SU-DHL-6 (cell line): ENCODE measurements around the gene ASCL2.

ENCODE experiments used
- H2AFZ ChIP-seq: fragments of 200-600 bp; sonication (generic); 2 replicates; pipeline ENCODE4 v1.6.1; 2014; ENCODE audit warnings: low read depth, mild to moderate bottlenecking, moderate library complexity, mixed read lengths, antibody characterized with exemption, low read length; ENCODE audit not compliant: severe bottlenecking
- H3F3A ChIP-seq: fragments of 200-600 bp; shearing (Covaris generic); 2 replicates; pipeline ENCODE4 v1.6.0; 2016; ENCODE audit warnings: antibody characterized with exemption, mild to moderate bottlenecking; ENCODE audit not compliant: insufficient read depth
- H3K27ac ChIP-seq: fragments of 200-600 bp; sonication (generic); 2 replicates; pipeline ENCODE4 v1.5.1; 2016; ENCODE audit warnings: low read depth, mild to moderate bottlenecking, low read length, moderate library complexity, mixed read lengths
- H3K27me3 ChIP-seq: fragments of 200-600 bp; sonication (generic), shearing (Covaris generic); 2 replicates; pipeline ENCODE4 v1.6.0; 2014; ENCODE audit warnings: mild to moderate bottlenecking, low read length
- H3K36me3 ChIP-seq: fragments of 200-600 bp; sonication (generic); 2 replicates; pipeline ENCODE4 v1.6.1; 2014; ENCODE audit warnings: mild to moderate bottlenecking, low read length, mixed read lengths
- H3K4me2 ChIP-seq: fragments of 300-600, 200-600 bp; shearing (Covaris generic), sonication (generic); 2 replicates; pipeline ENCODE4 v1.6.0; 2014; ENCODE audit warnings: low read length, low read depth, mild to moderate bottlenecking; ENCODE audit not compliant: poor library complexity, severe bottlenecking
- H3K4me3 ChIP-seq: fragments of 200-600 bp; sonication (generic); 2 replicates; pipeline ENCODE4 v1.5.1; 2014; ENCODE audit warnings: antibody characterized with exemption, low read length, mild to moderate bottlenecking, mixed read lengths; ENCODE audit not compliant: insufficient read depth, poor library complexity, severe bottlenecking
- H3K79me2 ChIP-seq: fragments of 200-600 bp; sonication (generic); 2 replicates; pipeline ENCODE4 v1.6.1; 2014; ENCODE audit warnings: mild to moderate bottlenecking, low read length, moderate library complexity; ENCODE audit not compliant: insufficient read depth
- H3K9ac ChIP-seq: fragments of 200-600 bp; sonication (generic); 2 replicates; pipeline ENCODE4 v1.7.0; 2014; ENCODE audit warnings: mild to moderate bottlenecking, low read length
- H3K9me2 ChIP-seq: fragments of 200-600 bp; sonication (generic); replicated peaks from 2 replicates; pipeline ENCODE4 v1.6.1; 2014; ENCODE audit warnings: low read length; ENCODE audit not compliant: insufficient read depth
- H3K9me3 ChIP-seq: fragments of 200-600 bp; sonication (generic); 2 replicates; pipeline ENCODE4 v1.6.1; 2014; ENCODE audit warnings: low read length, mixed read lengths; ENCODE audit not compliant: insufficient read depth
- H4K20me1 ChIP-seq: fragments of 200-600 bp; sonication (generic); 2 replicates; pipeline ENCODE4 v1.6.1; 2014; ENCODE audit warnings: low read depth, mild to moderate bottlenecking, antibody characterized with exemption, low read length, moderate library complexity, mixed read lengths
- CTCF ChIP-seq: fragments of 200-600 bp; sonication (generic); IDR thresholded peaks from one replicate; pipeline ENCODE4 v1.5.1; 2017; ENCODE audit warnings: antibody characterized with exemption, mild to moderate bottlenecking, low read length, moderate library complexity; ENCODE audit not compliant: insufficient read depth, poor library complexity, severe bottlenecking
- EZH2phosphoT487 ChIP-seq: fragments of 200-600 bp; sonication (generic), shearing (Covaris generic); conservative IDR thresholded peaks from 2 replicates; pipeline ENCODE4 v1.6.1; 2018; ENCODE audit warnings: mild to moderate bottlenecking, antibody characterized with exemption, low read length, moderate library complexity, mixed read lengths

ASCL2 gene

GRCh38 chr11:2270322-2271076 is at the start of gene ASCL2:
Gene ASCL2, minus strand, starts transcription at chr11:2270588. Its CDS starts 256 bp downstream, at chr11:2270332.
- H3K4me3 ChIP-seq = no peak within 1 kb of the TSS
- TF ChIP-seq EZH2phosphoT487 = no peak
- no peak for TF ChIP-seq CTCF
- no peaks in the 10 kb centered on the region for H3K9me2 ChIP-seq
- H2AFZ ChIP-seq = no peak within 1 kb of the TSS
- no peaks in the 10 kb centered on the region for H3F3A ChIP-seq
- no peaks in the 10 kb centered on the region for H3K9me3 ChIP-seq
- H3K36me3 ChIP-seq = no peaks in the 10 kb centered on the region
- H3K9ac ChIP-seq = no peak within 1 kb of the TSS
- H3K4me2 ChIP-seq = no peak within 1 kb of the TSS
- no peaks in the 10 kb centered on the region for H3K79me2 ChIP-seq
- no peaks in the 10 kb centered on the region for H4K20me1 ChIP-seq
- H3K27ac ChIP-seq = no peak within 1 kb of the TSS
- no peaks in the 10 kb centered on the region for H3K27me3 ChIP-seq

GRCh38 chr11:2319791-2320472 is 49.5 kb upstream of the ASCL2 start:
- H3K4me3 ChIP-seq = no peak overlapping the region
- no peaks in the 10 kb centered on the region for H4K20me1 ChIP-seq
- H3K27me3 ChIP-seq = no peaks in the 10 kb centered on the region
- no peak overlapping the region for H3K9ac ChIP-seq
- TF ChIP-seq CTCF (no peak), EZH2phosphoT487 (no peak)
- no peaks in the 10 kb centered on the region for H3K9me3 ChIP-seq
- H3F3A ChIP-seq = no peaks in the 10 kb centered on the region
- no peaks in the 10 kb centered on the region for H3K9me2 ChIP-seq
- no peak overlapping the region for H2AFZ ChIP-seq
- no peaks in the 10 kb centered on the region for H3K79me2 ChIP-seq
- H3K36me3 ChIP-seq = no peaks in the 10 kb centered on the region
- H3K27ac ChIP-seq = no peak overlapping the region
- H3K4me2 ChIP-seq = no peak overlapping the region

- H3K79me2 ChIP-seq = no peaks in the 10 kb centered on the region
- H3F3A ChIP-seq = no peaks in the 10 kb centered on the region
- H3K9me2 ChIP-seq = no peaks in the 10 kb centered on the region
- no peak overlapping the region for H3K4me3 ChIP-seq
- H3K27ac ChIP-seq = no peak overlapping the region
- H3K9ac ChIP-seq = no peak overlapping the region
- no peaks in the 10 kb centered on the region for H3K36me3 ChIP-seq
- TF ChIP-seq EZH2phosphoT487 = no peak
- H3K4me2 ChIP-seq = no peak overlapping the region
- no peaks in the 10 kb centered on the region for H4K20me1 ChIP-seq
- H3K9me3 ChIP-seq = no peaks in the 10 kb centered on the region
- no peak overlapping the region for H2AFZ ChIP-seq
- H3K27me3 ChIP-seq = no peaks in the 10 kb centered on the region
Observed at GRCh38 chr11:2318707-2319106, 48.3 kb upstream of the ASCL2 start.

- no peak overlapping the region for H3K4me3 ChIP-seq
- TF ChIP-seq CTCF (no peak), EZH2phosphoT487 (no peak)
Observed at GRCh38 chr11:2318123-2318522, 47.7 kb upstream of the ASCL2 start.

More at GRCh38 chr11:2318123-2318522, 47.7 kb upstream of the ASCL2 start:
- Histone ChIP-seq H3K9me2 (no peaks in the 10 kb centered on the region), H3K36me3 (no peaks in the 10 kb centered on the region), H2AFZ (no peak overlapping the region), H4K20me1 (no peaks in the 10 kb centered on the region), H3F3A (no peaks in the 10 kb centered on the region), H3K9ac (no peak overlapping the region), H3K79me2 (no peaks in the 10 kb centered on the region), H3K27me3 (no peaks in the 10 kb centered on the region), H3K4me2 (no peak overlapping the region), H3K27ac (no peak overlapping the region), H3K9me3 (no peaks in the 10 kb centered on the region)
